ENCODE results near the gene SNRK.
A peak's percentile ranks its signal among the peaks of the same experiment; 100 is the strongest.

Gene SNRK

GRCh38 chr3:43372007-43372740 lies 85.8 kb downstream of the SNRK start:
- DNase-seq, result no peak

DNA sequence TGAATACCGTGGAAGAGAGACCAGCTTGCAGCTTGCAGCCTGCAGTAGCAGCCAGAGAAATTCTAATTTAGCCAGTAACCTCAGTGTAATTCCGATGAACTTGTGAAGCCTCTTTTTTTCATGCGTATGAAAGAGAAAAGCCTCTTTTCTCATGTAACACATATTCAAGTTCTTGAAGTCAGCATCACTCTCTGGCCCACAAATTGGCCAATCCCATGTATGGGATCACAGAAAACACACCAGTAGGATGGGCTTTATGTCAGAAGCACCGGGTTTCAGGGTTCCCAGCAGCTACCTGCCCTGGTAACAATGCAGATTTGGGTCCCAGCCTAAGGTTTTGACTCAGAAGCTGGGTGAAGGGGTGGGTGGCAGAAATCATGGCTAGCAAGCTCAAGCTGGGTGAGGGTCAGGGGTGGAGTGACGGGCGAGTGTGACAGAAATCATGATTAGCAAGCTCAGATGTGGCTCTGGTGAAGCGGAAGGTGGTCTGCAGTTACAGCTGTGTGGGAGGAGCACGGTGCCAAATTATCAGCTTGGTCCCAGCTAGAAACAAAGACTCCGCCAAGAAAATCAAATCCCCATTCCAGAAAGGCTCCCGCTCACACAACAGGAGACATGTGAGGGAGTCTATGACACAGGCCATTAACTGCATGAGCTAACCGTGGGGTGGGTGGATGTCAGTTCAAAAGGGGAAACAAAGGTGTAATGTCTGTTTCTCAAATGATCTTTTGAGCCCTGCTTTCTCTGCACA lies 86.6 kb downstream of the SNRK start:
- no peak for DNase-seq

- no peak for DNase-seq
Measured at GRCh38 chr3:43373560-43373928, 87.2 kb downstream of the SNRK start.

- peak; percentile 79 for DNase-seq
Measured at GRCh38 chr3:43378066-43378935, 92.0 kb downstream of the SNRK start.

- no peak for DNase-seq
Measured at GRCh38 chr3:43379343-43379742, 93.0 kb downstream of the SNRK start.

DNA sequence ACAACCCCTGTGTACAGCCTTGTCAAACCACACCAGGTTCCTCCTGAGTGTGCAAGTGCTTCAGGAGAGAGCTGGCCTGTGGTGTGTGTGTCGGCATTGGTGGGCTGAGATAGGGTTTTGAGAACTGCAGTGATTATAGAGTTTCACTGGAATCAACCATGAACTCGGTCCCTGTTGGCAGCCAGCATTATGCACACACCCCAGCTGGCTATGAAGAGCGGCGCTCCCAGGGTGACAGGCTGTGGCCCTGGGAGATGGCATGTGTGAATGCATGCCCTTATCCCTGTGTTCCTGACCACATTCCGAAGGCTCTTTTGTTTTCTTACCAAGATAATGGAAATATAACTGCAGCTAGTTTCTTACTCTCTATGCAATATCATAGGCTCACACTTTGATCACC lies 101.8 kb downstream of the SNRK start:
- DNase-seq, result no peak

GRCh38 chr3:43388915-43389314 lies 102.6 kb downstream of the SNRK start:
- DNase-seq, result no peak

DNA sequence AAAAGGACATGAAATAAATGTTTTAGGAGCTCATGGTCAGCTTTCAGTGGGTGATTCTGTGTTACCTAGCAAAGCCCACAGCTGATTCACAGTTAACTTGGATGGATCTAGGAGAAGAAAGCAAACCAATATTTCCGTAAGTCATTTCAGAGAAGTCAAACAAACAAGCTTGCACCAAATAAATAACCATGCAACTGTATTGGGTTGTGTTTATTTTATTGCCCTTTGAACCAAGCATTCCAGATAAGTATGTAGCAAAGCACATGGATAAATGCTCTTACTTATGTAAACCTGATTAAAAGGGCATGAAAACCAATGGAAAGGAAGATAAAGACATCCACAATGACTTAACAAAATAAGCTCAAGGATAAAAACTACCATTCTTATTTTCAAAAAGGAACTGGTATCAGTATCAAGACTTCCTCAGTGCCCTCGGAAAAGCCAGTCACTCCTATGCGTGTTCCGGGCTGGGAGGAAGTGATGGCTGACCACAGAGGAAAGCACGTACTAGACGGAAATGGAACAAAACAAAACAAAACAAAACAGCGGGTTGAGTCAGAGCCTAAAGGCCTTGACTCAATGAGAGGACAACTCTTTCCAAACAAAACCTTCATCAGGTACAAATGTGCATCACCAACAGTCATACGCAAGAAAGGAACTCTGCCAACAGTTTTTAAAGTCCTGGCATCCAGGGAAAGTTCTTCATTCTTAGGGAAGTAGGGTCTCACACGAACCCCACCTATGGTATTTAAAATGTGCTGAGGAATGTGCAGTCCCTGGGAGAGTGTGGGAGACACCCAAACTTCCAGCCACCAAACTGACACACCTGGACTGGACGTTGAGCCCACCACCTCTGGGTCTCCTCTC lies 103.3 kb downstream of the SNRK start:
- peak; percentile 85 for DNase-seq

GRCh38 chr3:43390255-43390588 lies 103.9 kb downstream of the SNRK start:
- DNase-seq, result no peak

GRCh38 chr3:43391621-43392020 lies 105.3 kb downstream of the SNRK start:
- no peak for DNase-seq

- DNase-seq, result no peak
Measured at GRCh38 chr3:43394041-43394554, 107.8 kb downstream of the SNRK start.

GRCh38 chr3:43399034-43399433 lies 112.7 kb downstream of the SNRK start:
- DNase-seq, result no peak

- no peak for DNase-seq
Measured at GRCh38 chr3:43400167-43400566, 113.8 kb downstream of the SNRK start.

Measured in CD4-positive, alpha-beta T cell treated with Interleukin-12 subunit alpha and Interleukin-12 subunit beta, for 1 hour (primary cell).